Measurements from ENCODE around the gene EVC.
A peak's percentile ranks its signal among the peaks of the same experiment; 100 is the strongest.

The EVC gene

DNA sequence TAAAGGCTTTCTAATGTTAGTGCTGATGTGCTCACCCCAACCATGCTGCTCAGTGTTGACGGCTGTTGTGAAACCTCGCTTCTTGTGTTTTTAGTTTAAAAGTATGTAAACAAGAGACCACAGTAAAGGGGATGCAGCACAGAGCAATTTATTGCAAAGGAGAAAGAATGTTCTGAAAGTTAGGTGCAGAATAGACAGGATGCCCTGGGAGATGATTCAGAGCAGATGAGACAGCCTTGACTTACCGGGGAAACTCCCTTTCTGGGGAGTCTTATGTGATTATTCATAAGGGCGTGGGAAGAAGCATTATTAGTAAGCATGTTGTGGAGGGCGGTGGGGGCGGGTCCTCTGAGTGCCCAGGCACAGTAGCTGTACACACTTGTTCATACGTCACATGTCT, 47.7 kb downstream of the EVC start:
- DNase-seq, result peak; percentile 51

- no peak for DNase-seq
These were observed 48.5 kb downstream of the EVC start for GRCh38 chr4:5759236-5760075.

DNA sequence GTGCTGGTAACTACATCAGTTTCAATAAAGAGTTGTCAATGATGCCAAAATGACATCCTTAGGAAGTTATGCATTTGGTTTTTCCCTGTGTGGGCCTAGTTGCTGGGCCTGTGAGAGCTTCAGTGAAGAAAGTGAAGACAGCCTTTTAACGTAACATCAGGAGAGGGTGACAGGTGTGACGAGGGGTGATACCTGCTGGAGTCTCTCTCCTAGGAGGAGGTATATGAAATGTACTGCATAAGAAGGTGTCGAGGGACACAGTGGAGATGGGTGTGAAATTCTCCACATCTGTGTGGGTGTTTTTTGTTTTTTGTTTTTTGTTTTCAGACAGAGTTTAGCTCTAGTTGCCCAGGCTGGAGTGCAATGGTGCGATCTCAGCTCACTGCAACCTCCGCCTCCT, 49.2 kb downstream of the EVC start:
- no peak for DNase-seq

- no peak for DNase-seq
These were observed 50.0 kb downstream of the EVC start for GRCh38 chr4:5760936-5761480.

- no peak for DNase-seq
These were observed 59.0 kb downstream of the EVC start for GRCh38 chr4:5770051-5770450.

DNA sequence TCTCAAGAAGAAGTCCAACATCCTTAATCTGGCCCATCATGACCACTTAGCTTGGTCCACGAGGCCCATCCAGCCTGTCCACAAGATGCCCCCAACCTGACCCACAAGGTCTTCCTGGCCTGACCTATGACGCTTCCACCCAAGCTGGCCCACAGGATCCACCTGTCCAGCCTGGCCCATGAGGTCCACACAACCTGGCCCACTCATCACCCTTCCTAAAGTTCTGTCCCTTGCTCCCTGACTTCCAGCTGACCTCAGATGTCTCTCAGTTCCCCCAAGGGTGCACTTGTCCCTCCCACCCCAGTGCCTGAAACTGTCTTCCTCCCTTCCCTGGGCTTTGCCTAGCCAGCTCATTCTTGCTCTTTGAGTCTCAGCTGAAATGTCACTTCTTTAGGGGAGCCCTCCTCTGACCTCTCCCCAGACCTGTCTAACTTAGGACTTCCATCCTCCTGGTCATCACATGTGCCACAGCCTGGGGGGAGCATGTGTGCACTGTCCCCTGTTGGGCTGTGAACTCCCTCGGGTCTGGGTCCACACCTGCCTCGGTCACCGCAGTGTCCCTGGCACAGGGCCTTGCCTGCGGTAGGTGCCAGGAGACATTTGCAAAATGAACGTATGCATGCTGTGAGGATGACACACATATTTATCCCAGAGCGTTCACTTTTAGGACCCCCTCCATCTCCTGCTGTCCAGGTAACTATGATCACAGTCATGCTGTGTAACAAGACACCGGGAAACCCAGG, 61.7 kb downstream of the EVC start:
- DNase-seq, result no peak

DNA sequence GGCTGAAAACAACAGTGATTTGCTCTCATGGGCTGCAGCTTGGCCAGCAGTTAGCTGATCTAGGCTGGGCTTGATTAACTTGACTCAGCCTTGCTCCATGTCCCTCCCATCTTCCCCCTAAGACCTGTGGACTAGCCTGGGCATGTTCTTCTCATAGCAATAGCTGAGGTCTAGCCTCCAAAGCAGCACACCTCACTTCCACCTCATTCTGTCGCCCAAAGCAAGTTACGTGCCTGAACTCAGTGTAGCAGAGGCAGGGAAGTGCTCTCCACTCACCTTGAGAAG, 62.2 kb downstream of the EVC start:
- DNase-seq, result no peak

- no peak for DNase-seq
These were observed 63.5 kb downstream of the EVC start for GRCh38 chr4:5774416-5775036.

DNA sequence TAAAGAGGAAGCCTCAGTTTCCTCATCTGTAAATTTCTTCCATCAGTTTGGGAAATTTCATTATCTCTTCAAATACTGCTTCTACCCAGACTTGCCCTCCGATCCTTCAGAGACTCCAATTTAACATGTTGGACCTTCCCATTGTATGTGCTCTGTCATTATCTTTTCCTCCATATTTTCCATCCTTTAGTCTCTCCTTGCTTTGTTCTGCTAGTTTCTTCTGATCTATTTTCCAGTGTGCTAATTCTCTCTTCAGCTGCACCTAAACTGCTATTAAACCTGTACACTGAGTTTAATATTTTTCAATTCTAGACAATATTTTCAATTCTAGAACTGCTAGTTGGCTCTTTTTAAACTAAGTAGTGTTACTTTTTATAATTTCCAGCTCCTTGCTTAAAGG, 65.5 kb downstream of the EVC start:
- no peak for DNase-seq

GRCh38 chr4:5780831-5781480, 70.0 kb downstream of the EVC start:
- no peak for DNase-seq

GRCh38 chr4:5781691-5782090, 70.7 kb downstream of the EVC start:
- no peak for DNase-seq

DNA sequence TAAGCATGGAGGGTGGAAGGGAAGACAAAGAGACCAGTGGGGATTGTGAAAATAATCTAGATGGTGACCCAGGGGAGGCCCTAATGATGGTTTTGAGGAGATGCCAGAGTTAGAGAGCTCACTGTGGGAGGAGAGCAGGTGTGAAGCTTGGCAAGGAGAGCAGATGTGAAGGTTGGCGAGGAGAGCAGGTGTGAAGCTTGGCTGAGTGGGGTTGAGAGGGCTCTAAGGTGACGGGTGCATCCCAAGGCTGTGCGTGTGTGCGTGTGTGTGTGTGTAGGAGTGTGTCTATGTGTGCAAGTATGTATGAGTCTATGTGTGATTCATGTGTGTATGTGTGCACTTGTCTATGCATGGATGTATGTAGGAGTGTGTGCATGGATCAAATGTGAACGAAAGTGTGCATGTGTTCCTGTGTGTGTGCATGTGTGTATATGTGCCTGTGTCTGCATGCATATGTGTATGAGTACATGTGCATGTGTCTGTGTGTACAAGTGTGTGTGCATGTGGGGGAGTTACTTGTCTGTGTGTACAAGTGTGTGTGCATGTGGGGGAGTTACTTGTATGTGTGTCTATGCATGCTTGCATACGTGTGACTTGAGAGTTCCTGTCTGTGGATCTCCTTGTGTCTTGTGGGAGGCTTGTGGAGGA, 72.0 kb downstream of the EVC start:
- DNase-seq, result no peak

- DNase-seq, result no peak
These were observed 72.5 kb downstream of the EVC start for GRCh38 chr4:5783486-5783885.

GRCh38 chr4:5784021-5784420, 73.0 kb downstream of the EVC start:
- DNase-seq, result no peak

DNA sequence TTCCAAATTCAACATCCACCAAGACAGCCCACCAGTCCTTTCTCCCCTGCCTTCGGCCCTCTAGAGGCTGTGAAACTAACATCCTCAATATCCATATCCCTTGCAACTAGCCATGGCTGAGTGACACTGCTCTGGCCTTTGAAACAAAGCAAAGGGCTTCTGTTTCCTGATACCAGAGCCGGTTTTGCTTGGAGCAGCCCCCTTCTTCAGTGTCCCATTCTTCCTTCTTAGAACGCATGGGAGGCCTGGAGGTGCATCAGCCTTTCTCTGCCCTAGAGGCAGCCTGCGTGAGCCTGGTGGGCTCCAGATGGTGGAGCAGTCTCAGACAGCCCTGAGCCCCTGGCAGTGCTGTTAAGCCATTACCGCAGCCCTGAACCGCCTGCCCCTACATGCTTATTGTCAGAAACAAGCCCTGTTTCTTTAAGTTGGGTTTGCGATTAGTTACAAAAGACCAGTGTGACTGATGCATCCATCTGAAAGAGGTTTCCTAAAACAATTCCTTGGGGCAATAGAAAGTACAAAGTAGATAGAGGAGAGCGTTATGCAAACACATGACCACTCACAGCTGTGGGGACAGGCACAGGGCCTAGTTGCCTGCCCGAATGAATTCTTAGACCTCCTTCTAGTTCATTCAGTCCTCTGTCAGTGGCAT, 74.1 kb downstream of the EVC start:
- DNase-seq, result no peak

- DNase-seq, result no peak
These were observed 75.0 kb downstream of the EVC start for GRCh38 chr4:5785806-5786680.

DNA sequence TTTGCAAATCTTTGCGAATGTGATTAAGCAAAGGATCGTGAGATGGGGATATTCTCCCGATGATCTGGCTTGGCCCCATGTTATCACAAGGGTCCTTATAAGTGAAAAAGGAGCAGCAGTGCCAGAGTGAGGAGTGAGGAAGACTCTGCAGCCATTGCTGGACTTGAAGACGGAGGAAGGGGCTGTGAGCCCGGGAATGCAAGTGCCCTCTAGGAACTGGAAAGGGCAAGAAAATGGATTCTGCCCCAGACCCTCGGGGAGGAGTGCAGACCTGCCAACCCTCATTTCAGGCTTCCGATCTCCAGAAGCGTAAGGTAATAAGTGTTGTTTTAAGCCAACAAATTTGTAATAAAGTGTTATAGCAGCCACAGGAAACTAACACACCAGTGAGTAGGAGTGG, 76.3 kb downstream of the EVC start:
- no peak for DNase-seq

GRCh38 chr4:5788144-5788543, 77.1 kb downstream of the EVC start:
- DNase-seq, result no peak

DNA sequence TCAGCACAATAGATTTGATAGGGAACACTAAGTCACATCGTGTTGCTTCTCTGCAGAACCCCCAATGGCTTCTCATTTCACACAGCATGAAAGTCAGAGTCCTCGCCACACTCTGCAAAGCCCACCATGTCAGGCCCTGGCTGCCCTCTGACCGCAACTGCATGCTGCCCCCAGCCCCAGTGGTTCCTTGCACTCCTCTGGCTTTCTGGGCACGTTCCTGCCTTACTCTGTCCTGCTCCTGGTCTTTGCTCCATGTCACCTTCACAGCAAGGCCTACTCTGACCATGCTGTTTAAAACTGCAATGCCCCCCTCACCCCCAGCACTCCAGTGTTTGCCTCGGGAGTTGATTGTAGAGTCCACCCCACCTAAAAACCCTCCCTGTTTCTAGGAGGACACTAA, 78.1 kb downstream of the EVC start:
- DNase-seq, result no peak

- DNase-seq, result no peak
These were observed 79.5 kb downstream of the EVC start for GRCh38 chr4:5790546-5790857.

DNA sequence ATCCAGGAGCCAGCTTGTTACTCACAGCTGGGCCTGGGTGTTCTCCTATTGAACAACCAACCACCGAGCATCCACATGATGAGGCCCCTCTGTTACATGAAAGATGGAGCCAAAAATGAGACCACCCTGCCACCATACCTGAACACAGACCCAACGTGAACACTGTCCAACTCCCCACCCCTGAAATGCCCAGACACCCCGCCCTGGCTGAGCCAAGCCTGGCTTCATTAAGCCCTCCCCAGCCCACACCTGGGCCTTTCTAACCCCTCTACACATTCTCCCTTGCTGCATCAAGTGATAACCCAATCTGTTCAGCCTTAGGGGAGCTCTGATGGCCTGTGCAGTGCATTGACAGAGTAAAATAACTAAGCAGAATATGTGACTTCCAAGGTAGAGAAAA, 80.7 kb downstream of the EVC start:
- DNase-seq, result no peak

- no peak for DNase-seq
These were observed 82.5 kb downstream of the EVC start for GRCh38 chr4:5793514-5793913.

Measured in NK-92 treated with Interleukin-12 subunit alpha and Interleukin-12 subunit beta, amount 100 ng/mL, for 24 hours (cell line).